Measurements from ENCODE around the gene MFNG.

The MFNG gene

DNA sequence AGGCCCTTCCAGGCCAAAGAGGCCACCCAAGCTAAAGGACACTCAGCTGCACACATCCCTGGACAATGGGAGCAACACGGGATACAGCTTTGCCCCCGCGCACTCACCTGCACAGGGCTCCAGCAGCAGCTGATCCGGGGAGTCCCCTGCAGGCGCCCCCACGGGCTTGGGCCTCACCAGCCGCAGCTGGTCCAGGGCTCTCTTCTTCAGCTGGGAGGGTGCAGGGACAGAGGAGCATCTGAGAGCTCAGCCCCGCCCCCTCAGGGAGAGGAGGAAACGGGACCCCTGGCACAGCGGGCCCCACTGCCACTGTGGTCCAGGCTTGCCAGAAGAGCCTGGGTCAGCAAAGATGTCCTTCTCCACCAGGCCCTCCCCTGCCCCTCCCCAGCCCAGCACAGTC is 7.8 kb upstream of the MFNG start:
- DNase-seq (ENCODE audit: low read depth in 2 of 2) = no peak

DNA sequence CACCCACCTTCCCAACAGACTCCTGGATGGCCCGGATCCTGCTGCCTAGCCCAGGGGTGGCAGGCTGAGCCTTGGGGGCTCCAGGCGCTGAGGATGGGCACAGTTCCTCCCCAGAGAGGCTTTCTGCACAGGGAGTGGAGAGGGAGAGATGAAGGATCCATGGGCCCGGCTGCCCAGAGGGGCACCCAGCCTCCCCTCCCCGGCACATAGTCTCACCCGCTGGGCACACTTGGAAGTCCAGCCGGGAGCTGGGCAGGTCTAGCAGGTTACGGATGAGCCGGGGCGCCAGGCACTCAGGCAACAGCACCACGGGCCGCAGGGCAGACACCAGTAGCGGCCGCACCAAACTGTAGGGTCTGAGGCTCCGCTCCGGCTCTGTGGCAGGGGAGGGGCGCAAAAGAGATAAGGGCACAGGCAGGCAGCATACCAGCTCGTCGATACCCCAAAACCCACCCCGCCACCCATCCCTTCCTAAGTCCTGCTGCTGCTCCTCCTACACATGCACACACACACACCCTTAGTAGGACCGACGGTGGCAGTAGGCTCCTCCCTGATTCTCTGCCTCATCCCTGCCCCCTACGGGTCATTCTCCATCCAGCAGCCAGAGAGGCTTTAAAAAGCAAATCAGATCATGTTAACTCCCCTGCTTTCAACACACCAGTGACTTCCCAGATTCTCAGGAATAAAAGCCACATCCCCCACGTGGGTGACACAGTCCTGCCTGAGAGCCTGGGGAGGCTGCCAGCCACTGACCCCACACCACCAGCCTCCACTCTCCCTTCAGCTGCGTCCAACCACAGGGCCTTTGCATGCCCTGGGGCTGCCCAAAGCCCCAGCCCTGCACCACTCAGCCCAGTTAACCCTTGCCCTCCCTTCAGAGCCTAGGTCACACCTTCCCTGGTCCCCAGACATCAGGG is 6.5 kb upstream of the MFNG start:
- DNase-seq (ENCODE audit: low read depth in 2 of 2) = peak; percentile 11 to 27

DNA sequence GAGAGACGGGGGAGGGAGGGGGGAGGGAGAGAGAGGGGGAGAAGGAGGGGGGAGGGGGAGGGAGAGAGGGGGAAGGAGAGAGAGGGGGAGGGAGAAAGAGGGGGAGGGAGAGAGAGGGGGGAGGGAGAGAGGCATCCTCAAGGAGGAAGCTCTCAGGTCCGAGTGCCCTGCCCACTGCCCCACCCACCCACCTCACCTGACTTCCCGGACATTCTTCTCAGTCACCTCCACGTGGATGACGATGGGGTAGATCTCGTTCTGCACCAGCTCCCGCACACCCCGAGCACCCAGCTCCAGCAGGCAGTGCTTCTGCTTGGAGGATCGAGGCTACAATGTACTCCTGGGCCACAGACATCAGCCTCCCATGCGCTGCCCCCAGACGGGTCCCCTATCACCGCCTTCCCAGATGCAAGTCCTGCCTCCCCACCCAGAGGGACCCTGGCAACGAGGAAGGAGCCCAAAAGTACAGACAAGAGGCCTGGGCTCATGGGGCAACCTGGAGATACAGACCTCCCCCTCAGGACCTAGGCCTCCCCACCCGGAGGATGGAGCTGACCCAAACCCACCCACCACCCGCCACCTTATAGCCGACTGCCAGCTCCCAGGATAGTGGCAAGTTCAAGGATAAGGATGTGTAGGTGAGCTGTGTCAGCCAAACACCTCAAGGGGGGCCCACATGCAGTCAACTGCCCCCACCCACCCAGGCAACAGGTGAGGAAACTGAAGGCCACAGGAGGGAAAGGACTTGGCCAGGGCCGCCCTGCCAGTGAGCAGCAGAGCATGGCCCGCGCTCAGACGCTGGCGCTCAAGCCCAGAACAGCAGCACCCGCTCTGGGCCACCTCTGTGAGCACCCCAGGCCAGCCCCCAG is 5.6 kb upstream of the MFNG start:
- DNase-seq (ENCODE audit: low read depth in 2 of 2) = no peak

DNA sequence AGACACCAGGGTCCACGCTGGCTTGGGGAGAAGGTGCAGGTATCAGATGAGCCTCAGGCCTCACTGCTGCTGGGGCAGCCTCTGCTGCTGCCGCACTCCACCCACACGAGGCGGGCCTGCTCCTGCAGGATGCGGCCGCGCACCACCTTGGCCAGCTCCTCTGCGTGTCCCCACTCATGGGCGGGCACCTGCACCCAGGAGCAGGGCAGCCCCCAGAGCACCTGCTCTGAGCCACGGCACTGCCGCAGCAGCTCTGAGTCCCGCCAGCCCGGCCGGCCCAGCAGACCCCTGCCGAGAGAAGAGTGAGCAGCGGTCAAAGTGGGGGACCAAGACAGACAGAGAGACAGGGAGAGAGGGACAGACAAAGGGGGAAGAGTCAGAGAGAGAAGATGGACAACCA is 4.9 kb upstream of the MFNG start:
- DNase-seq (ENCODE audit: low read depth in 2 of 2) = no peak

DNA sequence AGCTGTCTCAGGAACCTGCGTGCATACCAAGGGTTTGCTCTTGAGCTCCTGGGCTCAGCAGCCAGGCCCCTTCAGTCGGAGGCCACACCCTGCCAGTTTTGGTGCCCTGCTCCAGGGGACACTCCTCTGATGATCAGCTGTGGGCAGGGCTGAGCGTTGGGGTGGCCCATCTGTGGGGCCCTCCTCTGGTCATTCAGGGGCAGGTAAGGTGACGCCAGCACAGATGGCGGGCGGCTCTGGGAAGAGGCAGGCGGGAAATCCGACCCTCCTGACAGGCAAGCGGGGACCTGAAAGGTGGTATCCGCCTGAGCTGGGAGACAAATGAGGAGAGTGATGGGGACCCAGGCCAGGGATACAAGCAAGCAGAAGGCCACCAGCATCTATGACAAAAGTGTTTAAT is 3.8 kb upstream of the MFNG start:
- DNase-seq (ENCODE audit: low read depth in 2 of 2) = no peak

DNA sequence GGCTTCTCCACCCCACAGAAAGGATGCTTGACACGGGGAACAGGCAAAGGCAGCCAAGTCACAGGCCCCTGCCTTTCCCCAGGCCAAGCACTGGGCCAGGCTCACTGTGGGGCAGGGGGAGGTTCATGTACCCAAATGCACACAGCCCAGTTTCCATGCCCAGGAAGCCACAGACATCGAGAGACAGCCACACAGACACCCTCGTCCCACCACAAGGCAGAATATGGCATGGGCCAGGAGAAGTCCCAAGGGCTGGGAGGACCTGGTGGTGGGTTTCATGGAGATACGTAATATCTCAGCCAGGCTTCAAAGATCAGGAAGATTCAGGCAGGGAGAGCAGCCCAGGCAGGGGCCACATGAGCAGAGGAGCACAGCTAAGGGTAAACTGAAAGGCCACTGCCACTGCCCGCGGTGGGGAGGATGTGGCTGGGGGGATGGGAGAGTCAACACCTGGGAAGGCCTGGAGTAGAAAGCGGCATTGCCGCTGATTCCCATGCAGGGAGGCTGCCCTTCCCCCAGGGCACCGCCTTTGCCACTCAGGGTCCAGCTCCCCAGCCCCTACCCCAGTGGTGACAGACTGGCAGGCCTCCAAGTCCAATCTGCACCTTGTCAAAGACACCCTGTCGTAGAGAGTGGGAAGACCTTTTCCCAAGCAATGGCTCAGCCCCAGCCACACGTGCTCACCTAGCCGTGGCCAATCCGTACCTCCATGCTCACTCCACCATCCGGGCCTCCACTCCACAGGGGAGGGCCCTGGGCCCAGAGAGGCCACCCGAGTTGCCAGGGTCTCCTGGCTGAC is 2.4 kb upstream of the MFNG start:
- no peak for DNase-seq (ENCODE audit: low read depth in 2 of 2)

DNA sequence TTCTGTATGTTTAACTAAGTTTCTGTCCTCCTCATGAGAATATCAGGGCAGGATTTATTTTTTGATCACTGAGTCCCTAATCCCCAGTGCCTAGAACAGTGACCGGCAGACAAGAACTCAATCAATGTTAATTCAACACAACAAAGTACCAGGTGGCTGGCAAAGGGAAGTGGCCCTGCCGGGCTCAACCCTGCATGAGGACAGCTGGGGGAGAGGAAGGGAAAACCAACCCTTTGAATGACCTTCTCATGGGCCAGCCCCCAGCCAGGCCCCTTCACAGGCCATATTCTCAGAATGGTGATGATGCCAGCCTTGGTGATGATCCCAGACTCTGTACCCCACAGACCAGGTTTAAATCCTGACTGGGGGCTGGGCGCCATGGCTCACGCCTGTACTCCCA is 1.4 kb upstream of the MFNG start:
- no peak for DNase-seq (ENCODE audit: low read depth in 2 of 2)

DNA sequence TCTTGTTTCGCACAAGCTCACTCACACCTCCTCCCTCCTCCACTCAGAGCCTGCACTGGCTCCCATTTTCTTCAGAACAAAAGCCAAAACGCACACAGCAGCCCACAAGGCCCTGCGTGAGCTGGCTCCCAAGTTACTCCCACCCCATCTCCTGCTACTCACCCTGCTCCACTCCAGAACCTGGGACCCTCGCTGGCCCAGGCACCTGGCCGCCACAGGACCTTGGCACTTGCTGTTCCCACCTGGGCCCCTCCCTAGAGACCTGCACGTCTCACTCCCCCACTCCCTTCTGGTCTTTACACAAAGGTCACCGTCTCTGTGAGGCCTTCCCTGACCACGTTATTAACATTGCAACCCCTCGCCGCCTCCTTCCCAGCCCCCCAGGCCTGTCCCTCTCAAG is 945 bp upstream of the MFNG start:
- no peak for DNase-seq (ENCODE audit: low read depth in 2 of 2)

DNA sequence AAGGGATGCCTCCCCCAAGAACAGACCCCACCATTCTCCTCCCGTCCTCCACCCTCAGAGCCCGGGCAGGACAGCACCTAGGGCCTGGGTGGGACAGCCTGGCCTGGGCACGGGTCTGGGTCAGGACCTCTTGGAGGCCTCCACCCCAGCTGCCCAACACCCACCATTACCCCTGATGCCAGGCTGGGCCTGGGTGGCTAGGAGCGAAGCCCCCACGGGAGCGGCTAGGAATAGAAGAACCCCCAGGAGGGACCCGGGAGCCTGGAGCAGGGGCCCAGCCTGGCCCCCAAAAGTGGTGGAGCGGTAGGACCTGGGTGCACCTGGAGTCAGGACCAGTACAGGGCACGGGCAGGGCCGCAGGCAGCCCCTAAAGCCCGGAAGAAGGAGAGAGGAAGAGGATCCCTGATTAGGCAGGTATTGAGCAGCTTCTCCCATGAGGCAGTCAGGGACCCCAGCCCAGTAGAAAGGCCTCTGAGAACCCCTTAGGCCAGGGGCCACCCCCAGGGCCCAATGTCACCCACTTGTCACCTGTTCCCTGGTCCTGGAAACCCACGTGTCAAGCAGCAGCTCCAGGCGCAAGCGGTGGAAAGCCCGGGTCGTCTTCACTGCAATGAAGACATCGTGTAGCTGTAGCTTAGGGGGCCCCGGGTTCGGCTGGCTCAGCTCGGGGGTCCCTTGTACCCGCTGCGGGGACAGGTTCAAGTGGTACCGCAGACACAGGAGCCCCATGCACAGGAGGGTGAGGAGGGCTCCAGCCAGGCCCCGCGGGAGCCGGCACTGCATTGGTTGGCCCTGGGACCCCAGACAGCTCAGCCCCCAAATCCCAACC is 575 bp downstream of the MFNG start:
- DNase-seq (ENCODE audit: low read depth in 2 of 2) = peak in 1 of 2 donors; percentile 5

DNA sequence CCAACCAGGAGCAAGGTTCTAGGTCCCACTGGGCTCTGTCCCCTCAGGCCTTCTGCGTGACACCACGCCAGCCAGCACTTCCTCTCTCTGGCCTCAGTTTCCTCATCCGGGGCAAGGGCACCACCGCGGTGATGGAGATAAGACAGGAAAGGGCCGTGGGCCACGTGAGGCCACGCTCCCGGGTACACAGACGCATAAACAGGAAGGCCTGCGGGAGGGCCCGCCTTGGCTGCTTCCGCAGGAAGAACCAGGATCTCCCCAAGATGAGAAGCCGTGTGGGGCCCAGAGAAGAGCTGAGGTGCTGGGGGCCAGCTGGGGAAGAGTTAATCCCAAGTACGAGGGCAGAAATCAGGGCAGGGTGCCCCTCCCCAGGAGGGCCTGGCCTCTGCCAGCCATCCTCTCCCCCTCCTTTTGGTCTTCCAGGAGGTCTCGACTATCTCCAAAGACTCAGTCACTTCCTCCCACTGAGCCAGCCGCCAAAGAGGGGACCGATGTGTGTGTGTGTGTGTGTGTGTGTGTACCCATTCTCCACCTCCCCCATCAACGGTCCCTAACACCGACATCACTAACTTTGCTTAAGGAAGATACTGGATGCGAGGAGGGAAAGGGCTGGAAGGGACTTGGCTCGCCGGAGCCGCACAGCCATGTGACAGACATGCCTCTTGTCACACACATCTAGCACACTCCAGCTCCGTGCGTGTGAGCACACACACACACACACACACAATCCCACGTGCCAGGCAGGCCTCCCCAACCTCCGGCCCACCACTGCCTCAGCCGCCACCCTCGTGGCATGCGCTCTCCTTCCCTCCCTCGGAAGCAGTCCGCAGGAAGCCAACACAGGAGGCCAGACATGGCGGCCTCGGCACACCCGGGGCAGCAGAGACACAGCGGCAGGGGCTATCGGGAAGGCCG is 1.4 kb downstream of the MFNG start:
- DNase-seq (ENCODE audit: low read depth in 2 of 2) = peak; percentile 46

DNA sequence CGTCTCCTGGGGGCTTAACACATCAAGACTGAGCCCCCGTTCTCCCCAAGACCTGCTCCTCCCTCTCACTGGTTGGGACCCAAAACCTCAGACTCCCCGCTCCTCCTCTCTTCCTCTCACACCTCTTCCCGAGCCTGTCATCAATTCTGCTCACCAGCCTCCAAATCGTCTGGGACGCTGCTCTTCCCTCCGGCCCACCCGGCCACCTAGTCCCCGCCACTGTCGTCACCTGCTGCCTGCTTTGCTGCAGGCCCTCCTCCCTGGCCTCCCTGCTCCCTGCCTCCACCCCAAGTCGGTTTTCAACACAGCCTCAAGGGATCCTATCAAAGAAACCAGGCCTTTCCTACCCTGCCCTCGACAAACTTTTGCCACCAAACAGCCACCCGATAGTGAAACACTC is 3.1 kb downstream of the MFNG start:
- no peak for DNase-seq (ENCODE audit: low read depth in 2 of 2)

DNA sequence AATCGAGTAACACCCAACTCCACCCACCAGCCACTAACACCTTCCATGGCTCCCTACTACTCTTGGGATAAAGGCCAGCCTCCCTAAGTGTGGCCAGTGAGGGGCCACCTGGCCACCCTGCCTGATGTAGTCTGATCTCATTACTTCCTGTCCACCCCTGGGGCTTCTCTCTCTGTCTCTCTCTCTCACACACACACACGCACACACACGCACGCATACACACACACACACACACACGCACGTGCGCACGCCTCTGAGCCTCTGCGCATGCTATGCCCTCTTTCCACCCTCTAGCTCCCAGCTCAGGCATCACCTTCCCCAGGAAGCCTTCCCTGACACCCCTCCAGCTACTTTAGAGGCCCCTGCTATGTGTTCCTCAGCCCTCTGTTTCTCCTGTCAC is 3.9 kb downstream of the MFNG start:
- no peak for DNase-seq (ENCODE audit: low read depth in 2 of 2)

DNA sequence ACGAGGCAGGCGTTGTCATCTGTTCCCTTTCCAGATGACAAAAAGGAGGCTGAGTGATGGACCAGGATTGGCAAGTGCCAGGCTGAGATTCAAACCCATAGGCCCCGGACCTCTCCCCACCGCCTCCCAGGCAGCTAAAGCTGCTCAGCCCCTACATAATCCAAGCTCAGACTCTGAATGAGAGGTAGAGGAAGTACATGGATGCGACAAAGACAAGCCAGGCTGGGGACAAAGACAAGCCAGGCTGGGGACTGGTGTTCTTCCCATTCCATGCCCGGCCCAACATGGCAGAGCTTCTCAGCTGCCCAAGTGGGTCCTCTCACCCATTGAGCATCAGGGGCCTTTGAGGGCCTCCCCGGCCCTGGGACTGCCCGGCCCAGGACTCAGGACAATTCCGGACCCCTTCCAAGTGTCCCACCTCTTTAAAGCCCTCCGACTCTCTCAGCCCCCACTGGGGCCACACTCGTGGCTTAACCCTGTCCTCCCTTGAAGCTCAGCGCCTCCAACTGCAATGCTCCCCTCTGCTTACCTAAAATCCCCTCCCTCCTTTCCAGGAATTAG is 4.8 kb downstream of the MFNG start:
- no peak for DNase-seq (ENCODE audit: low read depth in 2 of 2)

DNA sequence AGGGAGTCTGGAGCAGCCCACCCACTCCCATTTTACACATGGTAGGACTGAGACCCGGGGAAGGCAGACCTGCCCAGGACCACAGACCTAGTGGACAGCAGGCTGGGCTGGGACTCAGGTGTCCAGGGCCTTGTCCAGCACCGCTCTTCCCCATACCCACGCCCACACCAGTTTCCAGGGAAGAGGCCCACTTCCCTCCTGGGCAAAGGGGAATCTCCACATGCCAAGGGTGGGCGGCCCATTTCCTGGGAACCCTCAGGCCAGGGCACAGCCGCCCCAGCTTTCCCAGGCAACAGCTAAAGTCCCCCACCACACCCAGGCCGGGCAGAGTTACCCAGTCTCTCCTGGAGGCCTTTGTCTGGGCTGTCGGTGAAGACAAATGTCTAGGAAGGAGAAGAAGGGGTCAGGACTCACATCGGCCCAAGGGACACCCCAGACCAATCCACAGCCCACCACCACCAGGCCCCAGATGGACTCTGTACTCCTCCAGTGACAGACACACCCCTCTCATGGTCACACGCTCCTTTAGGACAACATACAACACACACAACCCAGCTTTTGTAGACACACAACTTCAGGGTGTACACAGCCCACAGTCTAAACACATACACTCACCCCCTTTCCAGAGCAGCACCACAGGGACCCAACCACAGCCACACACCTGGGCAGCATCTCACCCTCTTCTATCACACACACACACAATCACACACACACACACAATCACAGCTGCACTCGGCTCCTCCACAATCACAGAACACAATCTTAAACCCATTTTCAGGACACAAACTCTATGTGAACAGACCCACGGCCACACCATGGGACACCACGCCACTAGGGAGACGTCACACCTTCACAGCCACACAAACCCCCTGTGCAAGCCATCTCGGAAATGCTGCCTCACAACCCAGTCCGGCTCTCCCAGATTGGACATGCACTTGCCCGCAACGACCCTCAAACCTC is 5.5 kb downstream of the MFNG start:
- no peak for DNase-seq (ENCODE audit: low read depth in 2 of 2)

DNA sequence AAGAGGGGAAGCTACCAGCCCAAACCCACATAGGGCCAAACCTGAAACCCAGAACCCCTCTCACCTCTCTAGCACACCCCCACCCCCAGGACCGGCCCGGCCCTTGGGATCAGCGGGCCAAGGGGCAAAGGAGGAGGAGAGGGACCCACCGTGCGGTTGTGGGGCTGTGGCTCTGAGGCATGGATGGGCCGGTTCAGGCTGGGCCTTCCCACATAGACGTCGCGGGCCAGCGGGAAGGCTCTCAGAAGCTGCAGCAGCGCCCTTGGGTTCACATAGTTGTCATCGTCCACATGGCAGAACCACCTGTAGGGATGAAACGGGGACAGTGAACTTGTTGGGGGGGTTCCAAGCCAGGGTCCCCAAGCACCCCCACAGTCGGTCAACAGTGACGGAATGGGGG is 7.0 kb downstream of the MFNG start:
- DNase-seq (ENCODE audit: low read depth in 2 of 2) = no peak

DNA sequence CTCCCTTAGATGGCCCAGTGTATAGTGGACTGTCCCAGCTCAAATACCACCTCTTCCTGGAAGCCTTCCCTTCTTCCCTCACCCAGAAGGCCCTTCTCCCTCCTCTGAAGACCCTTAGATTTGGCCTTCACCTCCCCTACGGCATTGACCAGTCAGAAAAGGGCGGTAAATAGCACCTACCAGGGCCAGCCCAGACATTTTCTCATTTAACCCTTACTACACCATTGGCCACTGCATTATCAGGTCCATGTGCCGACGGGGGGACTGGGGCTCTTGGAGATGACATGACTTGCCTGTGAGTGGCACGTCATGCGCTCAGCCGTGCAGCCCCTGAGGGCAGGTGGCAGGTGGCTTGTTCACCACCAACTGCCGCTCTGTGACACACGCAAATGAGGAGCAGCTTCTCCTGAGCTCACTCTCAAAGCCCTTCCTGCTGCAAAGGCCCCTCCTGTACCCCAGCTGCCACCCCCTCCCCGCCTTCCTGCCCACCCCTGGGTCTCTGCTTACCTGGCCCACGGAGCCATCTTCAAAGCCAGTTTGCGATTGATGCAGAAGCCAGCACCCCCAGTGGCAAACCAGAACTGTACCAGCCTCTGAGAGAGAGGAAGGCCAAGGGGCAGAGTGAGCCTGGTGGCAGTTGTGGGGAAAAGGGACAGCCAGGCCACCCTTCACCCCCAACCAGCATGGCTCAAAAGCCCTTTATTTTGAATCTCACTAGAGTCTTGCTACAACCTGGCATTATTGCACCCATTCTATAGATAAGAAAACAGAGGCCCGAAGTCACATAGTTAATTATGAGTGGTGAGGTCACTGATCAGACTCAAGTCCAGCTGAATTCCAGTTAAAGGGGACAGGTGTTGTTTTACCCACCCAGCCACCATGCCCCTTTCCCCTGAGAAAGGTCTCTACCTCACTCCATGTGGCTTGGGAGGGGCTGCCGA is 9.5 kb downstream of the MFNG start:
- no peak for DNase-seq (ENCODE audit: low read depth in 2 of 2)

DNA sequence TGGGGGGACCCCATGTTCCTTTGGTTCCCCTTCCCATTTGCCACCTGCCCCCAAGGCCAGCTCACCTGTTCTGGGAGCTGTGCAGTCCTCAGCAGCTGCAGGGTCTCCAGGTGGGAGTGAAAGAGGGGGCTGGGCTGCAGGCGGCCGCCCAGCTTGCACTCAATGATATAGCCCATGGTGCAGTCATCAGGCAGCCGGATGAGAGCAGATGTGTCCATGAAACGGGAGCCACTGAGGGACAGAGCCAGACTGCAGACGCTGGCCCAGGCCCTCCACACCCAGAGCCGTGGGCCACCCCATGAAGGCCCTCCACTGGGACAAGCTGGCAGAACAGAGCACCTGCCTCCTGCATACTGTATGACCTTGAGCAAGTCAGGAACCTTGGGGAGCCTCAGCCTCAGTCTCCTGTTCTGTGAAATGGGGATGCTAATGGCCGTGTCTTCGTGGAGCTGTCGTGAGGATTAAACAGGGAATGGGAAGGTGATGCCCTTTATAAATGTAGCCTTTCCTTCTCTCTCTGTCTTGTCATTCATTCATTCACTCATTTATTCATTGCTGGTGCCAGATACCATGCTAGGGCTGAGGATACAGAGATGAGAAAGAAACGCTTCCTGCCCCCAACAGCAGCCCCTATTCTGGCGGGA is 11.6 kb downstream of the MFNG start:
- no peak for DNase-seq (ENCODE audit: low read depth in 2 of 2)
